PC-9 (cell line): Measurements from ENCODE around the gene LIN9. TPM values are rescaled to one million over a fixed set of nuclear protein-coding genes. Genes with fewer than 3 reads are reported as not detected.

ENCODE experiments used
- BruUV-seq: library from RNA; stranded (reverse); fragments of 400-500 nt; replicated peaks from 2 replicates; lab custom pipeline; 2021; lab: Mats Ljungman, UMichigan
- CTCF ChIA-PET: fragments of 300-600 bp; sonication (Branson Sonifier 250); formaldehyde crosslinking; loops from one replicate; lab custom pipeline; 2022; ENCODE audit warnings: antibody characterized with exemption; lab: Charles Lee
- POLR2A ChIA-PET: fragments of 300-600 bp; sonication (Branson Sonifier 250); formaldehyde crosslinking; loops from one replicate; lab custom pipeline; 2022; ENCODE audit warnings: antibody characterized with exemption; ENCODE audit not compliant: unreplicated experiment; lab: Charles Lee
- DNase-seq, 2 experiments: peaks; one replicate each; pipeline versions ENCODE4 v3.0.0 to v3.0.0-alpha.2; 2015 to 2022; ENCODE audit warnings: mixed read lengths in 1 of 2
- H2AFZ ChIP-seq: fragments of 200-600 bp; sonication (generic); 2 replicates; pipeline ENCODE4 v1.8.1; 2017; ENCODE audit warnings: antibody characterized with exemption
- H3F3A ChIP-seq: fragments of 200-600 bp; sonication (generic); 2 replicates; pipeline ENCODE4 v1.8.1; 2017; ENCODE audit warnings: antibody characterized with exemption, mild to moderate bottlenecking, low read depth; ENCODE audit not compliant: insufficient read depth
- H3K27ac ChIP-seq: fragments of 200-600 bp; sonication (generic); 2 replicates; pipeline ENCODE4 v1.6.1; 2016; ENCODE audit warnings: mixed run types
- H3K27me3 ChIP-seq: fragments of 200-600 bp; sonication (generic); 2 replicates; pipeline ENCODE4 v1.6.1; 2016; ENCODE audit warnings: low read depth, mixed run types; ENCODE audit not compliant: insufficient read depth
- H3K36me3 ChIP-seq: fragments of 200-600 bp; sonication (generic); 2 replicates; pipeline ENCODE4 v1.6.1; 2016; ENCODE audit warnings: low read depth, mixed run types
- H3K4me1 ChIP-seq: fragments of 200-600 bp; sonication (generic); replicated peaks from 2 replicates; pipeline ENCODE4 v1.6.1; 2016; ENCODE audit warnings: mixed run types; ENCODE audit not compliant: insufficient read depth
- H3K4me2 ChIP-seq: fragments of 200-600 bp; sonication (generic); 2 replicates; pipeline ENCODE4 v1.6.1; 2017; ENCODE audit warnings: mixed run types
- H3K4me3 ChIP-seq: fragments of 200-600 bp; sonication (generic); 2 replicates; pipeline ENCODE4 v1.6.1; 2016; ENCODE audit warnings: mixed run types
- H3K79me2 ChIP-seq: fragments of 200-600 bp; sonication (generic); 2 replicates; pipeline ENCODE4 v1.6.1; 2017; ENCODE audit warnings: low read depth, mixed run types
- H3K9me2 ChIP-seq: fragments of 200-600 bp; sonication (generic); 2 replicates; pipeline ENCODE4 v1.8.1; 2017; ENCODE audit warnings: mild to moderate bottlenecking; ENCODE audit not compliant: insufficient read depth
- H3K9me3 ChIP-seq: fragments of 200-600 bp; sonication (generic); 2 replicates; pipeline ENCODE4 v1.8.1; 2016; ENCODE audit warnings: low read depth; ENCODE audit not compliant: insufficient read depth
- H4K20me1 ChIP-seq: fragments of 200-600 bp; sonication (generic); 2 replicates; pipeline ENCODE4 v1.8.1; 2017; ENCODE audit not compliant: insufficient read depth
- CTCF ChIP-seq: fragments of 200-600 bp; sonication (generic); conservative IDR thresholded peaks from 2 replicates; pipeline ENCODE4 v1.6.1; 2017; ENCODE audit warnings: mixed run types, antibody characterized with exemption, mild to moderate bottlenecking, moderate library complexity
- EZH2 ChIP-seq: fragments of 200-600 bp; sonication (generic); IDR thresholded peaks from 2 replicates; pipeline ENCODE4 v1.8.0; 2017; ENCODE audit warnings: antibody characterized with exemption, low read depth
- intact Hi-C: fragments of 100-400 bp; cut with micrococcal nuclease; formaldehyde crosslinking; loops from one replicate; pipeline ENCODE4 v1.10.0; 2022; ENCODE audit not compliant: unreplicated experiment
- total RNA-seq: library from RNA; stranded (reverse); gene quantifications from 2 replicates; pipeline ENCODE4 v1.2.3, GENCODE V29; 2021

LIN9 gene
- total RNA-seq, 1 experiment from 2014 or later, result 12.1 TPM

- CTCF ChIA-PET, result no interaction called here
- H3K27me3 ChIP-seq, result no peaks in the 10 kb centered on the region
- no peak for TF ChIP-seq EZH2
- no peak for TF ChIP-seq CTCF
- no peaks in the 10 kb centered on the region for H3F3A ChIP-seq
- no peak overlapping the region for H3K27ac ChIP-seq
- no peaks in the 10 kb centered on the region for H3K9me3 ChIP-seq
- no peaks in the 10 kb centered on the region for H3K9me2 ChIP-seq
- no peaks in the 10 kb centered on the region for H3K36me3 ChIP-seq
- H3K4me3 ChIP-seq, result no peak overlapping the region
- H3K4me1 ChIP-seq, result no peaks in the 10 kb centered on the region
- intact Hi-C loops, result no loop called here
- no peak overlapping the region for H3K4me2 ChIP-seq
- no peak for DNase-seq
- no peaks in the 10 kb centered on the region for H3K79me2 ChIP-seq
- no peaks in the 10 kb centered on the region for H4K20me1 ChIP-seq
- no TSS peak for BruUV-seq
- POLR2A ChIA-PET, result no interaction called here
- H2AFZ ChIP-seq, result no peak overlapping the region
Observed at GRCh38 chr1:226216056-226216455, 92.9 kb downstream of the LIN9 start.

- H3K9me2 ChIP-seq, result no peaks in the 10 kb centered on the region
- no peak for DNase-seq
- CTCF ChIA-PET, result no interaction called here
- no peaks in the 10 kb centered on the region for H3K9me3 ChIP-seq
- BruUV-seq, result no TSS peak
- no peak overlapping the region for H3K27ac ChIP-seq
- H3K79me2 ChIP-seq, result no peaks in the 10 kb centered on the region
- H3K36me3 ChIP-seq, result no peaks in the 10 kb centered on the region
- no peak overlapping the region for H3K4me2 ChIP-seq
- H4K20me1 ChIP-seq, result no peaks in the 10 kb centered on the region
- no peak overlapping the region for H2AFZ ChIP-seq
- intact Hi-C loops, result no loop called here
- POLR2A ChIA-PET, result no interaction called here
- TF ChIP-seq EZH2 (no peak), CTCF (no peak)
- H3K4me1 ChIP-seq, result no peaks in the 10 kb centered on the region
- H3K27me3 ChIP-seq, result no peaks in the 10 kb centered on the region
- no peak overlapping the region for H3K4me3 ChIP-seq
- no peaks in the 10 kb centered on the region for H3F3A ChIP-seq
Observed at GRCh38 chr1:226215239-226215638, 93.7 kb downstream of the LIN9 start.

- no peaks in the 10 kb centered on the region for H3K9me3 ChIP-seq
- no peak for DNase-seq
- no TSS peak for BruUV-seq
- H3K27ac ChIP-seq, result no peak overlapping the region
- intact Hi-C loops, result no loop called here
- H3K4me2 ChIP-seq, result no peak overlapping the region
- no peaks in the 10 kb centered on the region for H3K9me2 ChIP-seq
- no peak for TF ChIP-seq EZH2
- no peak for TF ChIP-seq CTCF
- ChIA-PET CTCF (no interaction called here), POLR2A (no interaction called here)
- H3K27me3 ChIP-seq, result no peaks in the 10 kb centered on the region
- H4K20me1 ChIP-seq, result no peaks in the 10 kb centered on the region
- H2AFZ ChIP-seq, result no peak overlapping the region
- no peaks in the 10 kb centered on the region for H3F3A ChIP-seq
- no peaks in the 10 kb centered on the region for H3K4me1 ChIP-seq
- H3K79me2 ChIP-seq, result no peaks in the 10 kb centered on the region
- H3K36me3 ChIP-seq, result no peaks in the 10 kb centered on the region
- H3K4me3 ChIP-seq, result no peak overlapping the region
Observed at GRCh38 chr1:226212545-226212944, 96.4 kb downstream of the LIN9 start.
